ENCODE measurements around the gene VWA3B.
"Not testable (repeated sequence)": the region's sequence is repeated elsewhere in the genome, so short reads cannot be mapped to it uniquely, and the experiment has no call there.

VWA3B gene, protein sequence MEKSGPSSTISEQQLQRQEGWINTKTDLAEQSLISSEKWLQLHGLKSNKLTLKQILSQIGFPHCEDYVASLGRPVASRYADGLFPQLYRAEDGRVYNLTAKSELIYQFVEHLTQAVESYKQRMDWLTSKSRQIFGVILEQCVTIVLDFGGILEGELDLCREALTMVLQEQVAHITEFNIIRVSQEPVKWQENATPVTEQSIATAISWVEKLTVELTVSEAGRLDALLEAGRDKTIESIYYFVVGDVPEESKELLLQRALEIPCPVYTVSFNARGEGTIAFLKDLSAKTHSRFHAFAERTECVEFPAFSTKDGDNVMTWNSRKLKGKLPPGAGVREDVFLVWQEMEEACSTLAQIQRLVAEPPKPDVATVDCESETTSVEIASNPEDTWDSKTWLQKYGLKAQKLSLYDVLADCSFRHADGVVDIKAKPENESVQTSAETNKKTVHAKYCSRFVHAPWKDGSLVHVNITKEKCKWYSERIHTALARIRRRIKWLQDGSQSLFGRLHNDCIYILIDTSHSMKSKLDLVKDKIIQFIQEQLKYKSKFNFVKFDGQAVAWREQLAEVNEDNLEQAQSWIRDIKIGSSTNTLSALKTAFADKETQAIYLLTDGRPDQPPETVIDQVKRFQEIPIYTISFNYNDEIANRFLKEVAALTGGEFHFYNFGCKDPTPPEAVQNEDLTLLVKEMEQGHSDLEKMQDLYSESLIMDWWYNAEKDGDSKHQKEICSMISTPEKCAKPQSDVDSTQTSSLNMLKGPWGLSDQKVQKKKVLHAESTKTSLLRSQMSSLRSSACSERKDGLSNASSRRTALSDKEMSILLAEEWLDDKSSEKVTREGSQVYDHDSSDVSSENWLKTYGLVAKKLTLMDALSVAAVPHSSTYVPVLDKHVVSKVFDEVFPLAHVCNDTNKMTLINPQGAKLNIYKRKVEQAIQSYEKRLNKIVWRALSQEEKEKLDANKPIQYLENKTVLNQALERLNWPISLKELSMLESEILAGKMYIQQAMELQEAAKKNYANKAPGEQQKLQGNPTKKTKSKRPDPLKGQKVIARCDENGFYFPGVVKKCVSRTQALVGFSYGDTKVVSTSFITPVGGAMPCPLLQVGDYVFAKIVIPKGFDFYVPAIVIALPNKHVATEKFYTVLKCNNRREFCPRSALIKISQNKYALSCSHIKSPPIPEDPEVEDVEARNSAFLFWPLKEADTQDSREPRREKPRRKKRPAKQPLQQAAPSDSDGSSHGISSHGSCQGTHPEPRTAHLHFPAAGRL (N-terminal part only)

DNA sequence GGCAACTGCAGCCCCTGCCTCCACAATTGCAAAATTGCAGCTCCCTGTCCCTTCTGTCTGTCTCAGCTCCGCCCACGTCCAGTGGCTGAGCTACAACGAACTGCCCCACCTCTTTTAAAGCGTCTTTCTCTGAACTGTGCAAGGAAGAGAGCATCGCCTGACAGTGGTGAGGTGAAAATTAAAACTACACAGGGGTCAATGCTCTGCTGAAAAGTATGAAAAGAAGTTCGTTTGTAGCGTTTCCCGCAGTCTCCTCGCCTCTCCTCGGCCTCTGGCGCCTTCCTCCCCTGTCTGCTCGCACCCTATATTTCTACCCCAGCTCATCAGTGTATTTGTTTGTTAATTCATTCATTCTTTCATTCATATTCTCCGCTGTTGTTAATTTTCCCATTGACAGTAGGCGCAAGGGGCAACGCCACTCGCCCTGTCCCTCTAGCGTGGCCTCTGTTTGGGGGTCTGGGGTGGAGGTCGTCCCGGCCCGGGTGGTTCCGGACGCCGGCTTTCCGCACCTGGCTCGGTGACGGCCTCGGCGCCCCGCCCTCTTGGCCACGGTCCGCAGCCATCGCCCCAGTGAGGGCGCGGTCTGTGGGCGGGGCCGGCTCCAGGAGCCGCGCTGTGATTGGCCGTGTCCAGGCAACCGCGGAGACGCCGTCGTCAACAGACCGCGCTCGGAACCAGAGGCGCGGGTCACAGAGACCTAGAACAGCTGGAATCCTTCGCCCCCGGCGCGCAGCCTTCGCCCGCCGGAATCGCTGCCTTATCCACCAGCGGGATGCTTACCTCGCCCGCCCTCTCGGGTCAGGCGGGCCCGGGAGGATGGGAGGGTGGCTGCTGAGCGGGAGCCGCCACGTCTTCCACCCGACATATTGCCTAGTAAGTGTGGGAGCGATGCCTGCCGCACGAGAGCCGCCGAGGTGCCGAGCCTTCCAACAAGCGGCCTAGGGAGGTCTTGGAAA is at the start of gene VWA3B:
TSS of gene VWA3B (plus strand) at position 677 of the 956 bp plus-strand sequence. CDS start 5,926 bp downstream, outside the sequence.
- no peak for DNase-seq (ENCODE audit: low spot score)
- no peak for FAIRE-seq

DNA sequence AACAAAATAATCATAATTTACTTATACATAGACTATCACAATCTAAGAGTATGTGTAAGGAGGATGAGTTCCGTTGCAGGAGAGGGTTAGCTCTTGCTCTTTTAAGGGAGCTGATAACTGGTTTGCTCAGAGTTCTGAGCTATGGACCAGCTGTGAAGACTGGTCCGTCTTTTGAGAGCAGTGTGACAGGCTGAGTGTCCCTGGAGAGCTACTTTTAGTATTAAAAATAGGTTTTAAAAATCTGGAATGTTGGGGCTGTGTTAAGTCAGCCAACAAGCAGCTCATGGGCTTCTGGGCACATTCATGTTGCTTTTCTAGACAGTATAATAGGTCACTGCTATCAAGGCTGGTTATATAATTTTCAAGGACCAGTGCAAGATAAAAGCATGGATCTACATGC is 49.8 kb upstream of the VWA3B start:
- FAIRE-seq = no peak
- no peak for DNase-seq (ENCODE audit: low spot score)

DNA sequence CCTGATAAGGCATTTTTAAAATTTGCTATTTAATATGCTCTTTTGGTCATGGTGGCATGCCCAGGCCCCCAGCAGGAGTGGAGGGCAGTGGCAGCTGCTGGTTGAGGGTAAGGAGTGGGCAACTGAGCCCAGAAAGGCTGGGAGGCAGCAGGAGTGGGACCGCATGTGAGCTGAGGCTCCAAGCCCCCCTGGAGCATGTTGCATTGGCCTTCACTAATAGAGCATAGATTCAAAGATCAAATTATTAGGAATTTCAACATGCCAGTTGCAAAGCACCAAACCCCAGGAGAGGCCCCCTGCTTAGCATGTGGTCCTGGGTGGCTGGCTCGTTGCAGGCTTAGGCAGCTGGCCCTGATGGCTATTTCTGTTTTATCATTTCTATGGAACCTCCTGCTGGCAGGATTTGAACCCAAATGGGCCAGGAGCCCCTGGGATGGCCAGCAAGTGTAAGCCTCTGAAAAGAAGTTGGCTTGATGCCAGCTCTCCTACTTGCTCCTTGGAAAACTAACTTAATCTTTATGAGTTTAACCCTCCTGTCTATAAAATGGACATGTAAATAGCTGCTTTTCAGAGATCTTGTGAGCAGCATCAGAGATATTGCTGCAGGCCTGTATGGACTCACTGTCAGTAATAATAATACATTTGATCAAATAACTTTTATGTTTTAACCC is 49.2 kb upstream of the VWA3B start:
- FAIRE-seq (no peak), DNase-seq (ENCODE audit: low spot score) (no peak)

DNA sequence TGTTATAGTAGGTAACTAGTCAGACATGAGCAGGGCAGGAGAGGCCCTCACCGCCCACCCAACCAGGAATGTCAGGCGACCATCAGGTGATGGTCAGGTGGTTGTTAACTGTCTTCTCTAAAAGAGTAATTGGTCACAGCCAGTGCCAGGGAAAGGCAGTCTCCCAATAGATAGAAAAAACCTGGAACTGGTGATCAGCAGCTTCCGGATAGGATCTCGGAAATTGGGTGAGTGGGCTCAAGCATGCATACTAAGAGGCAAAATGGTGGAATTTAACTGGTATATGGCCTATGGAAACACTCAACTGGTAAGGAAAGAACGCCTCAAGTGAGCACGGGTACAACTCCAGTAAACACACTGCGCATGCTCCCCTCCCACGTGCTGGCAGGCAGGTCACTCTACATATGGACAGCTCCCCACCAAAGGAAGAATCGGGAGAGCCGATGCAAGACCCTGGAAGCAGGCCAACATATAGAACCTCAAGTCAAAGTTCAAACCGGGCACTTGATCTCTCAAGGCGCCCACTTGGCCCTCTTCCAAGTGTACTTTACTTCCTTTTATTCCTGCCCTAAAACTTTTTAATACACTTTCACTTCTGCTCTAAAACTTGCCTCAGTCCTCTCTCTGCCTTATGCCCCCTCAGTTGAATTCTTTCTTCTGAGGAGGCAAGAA is 47.7 kb upstream of the VWA3B start:
- FAIRE-seq (no peak), DNase-seq (ENCODE audit: low spot score) (no peak)

DNA sequence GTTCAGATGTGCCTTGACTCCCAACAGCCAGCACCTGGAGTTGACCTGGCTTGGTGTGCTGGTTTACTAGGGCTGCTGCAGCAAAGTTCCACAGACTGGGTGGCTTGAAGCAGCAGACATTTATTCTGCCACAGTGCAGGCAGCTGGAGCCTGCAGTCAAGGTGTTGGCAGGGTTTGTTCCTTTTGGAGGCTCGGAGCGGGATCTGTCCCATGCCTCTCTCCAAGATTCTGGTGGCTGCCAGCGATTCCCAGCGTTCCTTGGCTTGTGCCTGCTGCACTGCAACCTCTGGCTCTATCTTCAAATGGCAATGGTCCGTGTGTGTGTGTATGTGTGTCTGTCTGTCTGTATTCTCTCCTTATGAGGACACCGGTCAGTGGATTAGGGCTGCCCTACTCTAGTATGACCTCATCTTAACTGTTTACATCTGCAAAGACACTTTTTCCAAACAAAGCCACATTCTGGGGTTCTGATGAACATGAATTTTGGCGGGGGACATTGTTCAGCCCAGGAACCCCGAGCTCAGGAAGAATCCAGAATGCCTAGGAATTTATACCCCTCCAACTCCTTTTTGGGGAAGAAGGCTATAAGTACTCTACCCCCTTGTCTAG is 46.5 kb upstream of the VWA3B start:
- DNase-seq (ENCODE audit: low spot score) (no peak), FAIRE-seq (no peak)

DNA sequence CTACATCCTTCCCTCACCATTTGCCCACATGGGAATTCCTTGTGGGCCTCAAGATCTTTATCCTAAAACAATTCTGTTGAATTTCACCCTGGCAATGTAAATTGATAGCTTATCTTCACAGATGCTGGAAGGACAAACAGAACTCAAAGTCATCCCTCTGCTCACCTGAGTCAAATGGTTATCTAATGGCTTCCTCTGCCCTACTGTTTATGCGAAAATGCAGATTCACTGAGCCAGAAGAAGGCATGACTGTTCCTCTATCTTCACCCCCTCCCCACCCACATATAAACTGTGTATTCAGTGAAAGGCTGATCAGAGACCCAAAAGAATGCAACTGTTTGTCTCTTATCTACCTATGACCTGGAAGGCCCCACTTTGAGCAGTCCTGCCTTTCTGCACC is 43.9 kb upstream of the VWA3B start:
- DNase-seq (ENCODE audit: low spot score) (no peak), FAIRE-seq (no peak)

DNA sequence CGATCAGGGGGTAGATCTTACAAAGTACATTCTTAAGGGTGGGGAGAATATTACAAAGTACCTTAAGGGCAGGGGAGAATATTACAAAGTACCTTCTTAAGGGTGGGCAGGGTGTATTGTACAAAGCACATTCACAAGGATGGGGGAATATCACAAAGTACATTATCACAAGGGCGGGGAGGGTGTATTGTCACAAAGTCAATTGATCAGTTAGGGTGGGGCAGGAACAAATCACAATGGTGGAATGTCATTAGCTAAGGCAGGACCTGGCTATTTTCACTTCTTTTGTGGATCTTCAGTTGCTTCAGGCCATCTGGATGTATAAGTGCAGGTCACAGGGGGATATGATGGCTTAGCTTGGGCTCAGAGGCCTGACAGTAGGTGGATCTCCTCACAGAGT is 42.2 kb upstream of the VWA3B start:
- not testable (repeated sequence) for DNase-seq (ENCODE audit: low spot score); FAIRE-seq

DNA sequence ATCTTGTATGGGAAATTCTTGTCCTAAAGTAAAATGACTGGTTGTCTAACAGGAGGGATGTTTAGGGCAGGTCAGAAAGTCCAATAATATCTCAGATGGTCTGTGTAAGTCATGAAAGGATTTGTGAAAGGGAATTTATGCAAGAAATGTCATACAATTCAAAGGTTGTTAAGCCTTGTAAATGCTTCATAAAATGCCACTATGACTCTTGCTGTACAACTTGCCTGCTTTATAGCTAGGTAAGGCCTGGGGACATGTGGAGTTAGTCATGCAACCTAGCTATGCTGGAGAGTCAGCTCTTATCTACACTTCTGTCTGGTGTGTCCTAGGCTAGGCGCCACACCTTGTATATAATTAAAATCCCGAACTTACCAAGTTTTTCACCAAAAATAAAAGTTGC is 36.9 kb upstream of the VWA3B start:
- no peak for FAIRE-seq

DNA sequence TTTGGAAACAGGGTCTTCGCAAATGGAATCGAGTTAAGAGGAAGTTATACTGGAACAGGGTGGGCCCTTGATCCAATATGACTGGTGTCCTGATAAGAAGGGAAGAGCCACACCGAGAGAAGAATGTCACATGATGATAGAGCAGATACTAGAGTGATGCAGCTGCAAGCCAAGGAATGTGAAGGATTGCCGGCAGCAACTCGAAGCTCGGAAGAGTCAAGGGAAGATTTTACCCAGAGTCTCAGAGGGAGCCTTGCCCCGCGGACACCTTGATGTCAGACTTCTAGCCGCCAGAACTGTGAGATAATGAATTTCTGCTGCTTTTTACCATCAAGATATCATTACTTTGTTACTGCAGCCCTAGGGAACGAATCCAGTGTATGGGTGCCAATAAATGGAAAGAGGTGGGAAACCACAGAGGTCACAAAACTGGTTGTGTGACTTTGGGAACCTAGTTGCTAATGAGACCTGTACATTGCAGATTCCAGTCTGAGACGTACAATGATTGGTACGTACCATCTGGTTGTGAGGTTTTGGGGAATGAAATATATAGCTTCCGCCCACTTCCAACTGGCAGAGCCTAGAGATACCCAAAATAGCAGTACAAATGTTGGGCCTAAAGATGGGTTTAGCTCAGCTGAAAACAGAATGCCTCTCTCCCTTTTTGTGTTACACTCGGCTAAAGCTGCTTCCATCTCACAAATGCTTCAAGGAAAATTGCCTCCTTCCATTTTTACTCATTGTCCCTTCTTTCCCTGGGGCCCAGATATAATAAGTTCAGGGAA is 28.6 kb upstream of the VWA3B start:
- DNase-seq (ENCODE audit: low spot score) = no peak
- FAIRE-seq = no peak

More for the DNA sequence above, 36.9 kb upstream of the VWA3B start:
- DNase-seq (ENCODE audit: low spot score) = no peak

DNA sequence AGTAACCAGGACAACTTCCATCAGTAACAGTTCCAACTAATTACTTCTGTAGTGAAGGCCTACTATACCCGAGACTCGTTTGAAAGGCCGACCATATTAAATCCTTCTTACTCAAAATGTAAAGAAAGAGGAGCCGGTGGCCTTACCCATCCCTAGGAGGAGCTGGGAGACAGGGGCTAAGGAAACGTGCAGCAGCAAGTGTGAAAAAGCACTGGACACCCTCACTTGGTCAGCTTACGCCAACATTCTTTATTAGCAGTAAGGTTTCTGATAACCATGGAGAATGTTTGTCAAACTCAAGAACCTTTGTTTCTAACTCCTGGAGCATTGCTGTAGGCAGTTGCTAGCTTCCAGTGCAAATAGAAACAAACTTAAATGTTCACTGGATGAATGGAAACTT is 26.7 kb upstream of the VWA3B start:
- FAIRE-seq = no peak

DNA sequence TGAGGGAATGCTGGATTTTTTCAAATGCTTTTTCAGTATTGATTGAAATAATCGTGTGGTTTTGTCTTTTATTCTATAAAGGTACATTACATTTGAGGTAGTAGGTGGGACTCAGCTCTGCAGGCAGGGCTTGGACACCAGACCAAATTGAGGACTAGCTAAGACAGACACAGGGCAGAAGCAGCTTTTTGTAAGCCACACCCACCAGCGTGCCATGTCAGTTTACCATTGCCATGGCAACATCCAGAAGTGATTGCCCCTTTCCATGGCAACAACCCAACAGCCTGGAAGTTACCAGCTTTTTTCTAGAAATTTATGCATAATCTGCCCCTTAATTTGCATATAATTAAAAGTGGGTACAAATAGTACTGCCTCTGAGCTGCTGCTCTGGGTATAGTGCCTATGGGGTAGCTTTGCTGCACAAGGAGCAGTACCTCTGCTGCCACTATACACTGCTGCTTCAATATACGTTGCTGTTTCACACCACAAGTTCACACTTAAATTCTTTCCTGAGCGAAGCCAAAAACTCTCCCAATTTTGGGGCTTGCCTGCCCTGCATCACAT is 23.6 kb upstream of the VWA3B start:
- FAIRE-seq = no peak

More for the DNA sequence above, 26.7 kb upstream of the VWA3B start:
- DNase-seq (ENCODE audit: low spot score) = no peak

DNA sequence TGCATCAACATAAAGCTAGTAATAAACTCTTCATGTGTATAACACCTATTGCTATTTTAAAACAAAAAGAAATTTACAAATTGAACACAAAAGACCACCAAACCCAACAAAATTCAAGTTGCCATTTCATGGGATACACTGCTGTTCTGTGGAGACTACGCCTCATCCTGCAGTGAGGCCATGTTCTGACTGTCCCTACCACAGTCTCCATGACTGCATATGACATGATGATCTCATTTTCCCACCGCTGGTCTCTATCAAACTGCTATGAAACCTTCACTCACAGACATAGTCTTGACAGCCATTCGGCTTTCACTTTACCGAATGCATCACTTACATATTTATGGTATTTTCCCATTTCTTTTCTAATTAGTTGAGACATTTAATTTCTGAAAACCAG is 21.2 kb upstream of the VWA3B start:
- FAIRE-seq (no peak), DNase-seq (ENCODE audit: low spot score) (no peak)

More for the DNA sequence above, 23.6 kb upstream of the VWA3B start:
- DNase-seq (ENCODE audit: low spot score) = no peak

DNA sequence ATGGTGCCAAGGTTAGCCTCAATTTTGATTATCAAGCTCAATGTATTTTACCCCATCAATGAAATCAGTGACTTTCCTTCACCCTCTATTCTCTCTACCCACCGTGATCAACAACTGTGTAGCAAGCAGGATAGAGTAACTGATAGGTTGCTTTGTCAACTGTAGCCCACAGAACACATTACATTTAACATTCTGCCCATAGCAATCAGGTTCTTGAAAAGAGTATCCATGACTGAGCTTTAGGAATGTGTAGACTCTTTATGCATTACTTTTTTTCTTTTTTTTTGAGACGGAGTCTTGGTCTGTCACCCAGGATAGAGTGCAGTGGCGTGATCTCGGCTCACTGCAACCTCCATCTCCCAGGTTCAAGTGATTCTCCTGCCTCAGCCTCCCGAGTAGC is 19.8 kb upstream of the VWA3B start:
- FAIRE-seq (peak; percentile 79), DNase-seq (ENCODE audit: low spot score) (no peak)

DNA sequence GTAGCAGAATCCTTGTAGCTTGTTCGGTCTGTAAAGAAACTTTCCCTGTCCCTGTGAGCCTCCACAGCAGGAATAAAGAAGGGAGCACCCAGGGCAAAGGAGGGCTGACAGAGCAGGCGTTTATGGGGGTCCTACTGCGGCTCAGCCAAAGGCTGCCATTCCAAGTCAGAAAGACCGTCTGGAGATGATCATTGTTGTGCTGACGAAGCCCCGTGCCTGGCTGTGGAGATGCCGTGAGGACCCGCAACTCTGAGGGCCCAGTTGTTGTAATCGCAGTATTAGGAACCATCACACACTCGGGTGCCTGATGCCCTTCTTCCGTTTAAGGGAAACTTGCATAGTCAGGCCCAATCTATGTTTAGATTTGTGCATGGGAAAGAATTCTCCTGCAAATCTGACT is 16.9 kb upstream of the VWA3B start:
- peak; percentile 52 for FAIRE-seq
- DNase-seq (ENCODE audit: low spot score) = no peak

DNA sequence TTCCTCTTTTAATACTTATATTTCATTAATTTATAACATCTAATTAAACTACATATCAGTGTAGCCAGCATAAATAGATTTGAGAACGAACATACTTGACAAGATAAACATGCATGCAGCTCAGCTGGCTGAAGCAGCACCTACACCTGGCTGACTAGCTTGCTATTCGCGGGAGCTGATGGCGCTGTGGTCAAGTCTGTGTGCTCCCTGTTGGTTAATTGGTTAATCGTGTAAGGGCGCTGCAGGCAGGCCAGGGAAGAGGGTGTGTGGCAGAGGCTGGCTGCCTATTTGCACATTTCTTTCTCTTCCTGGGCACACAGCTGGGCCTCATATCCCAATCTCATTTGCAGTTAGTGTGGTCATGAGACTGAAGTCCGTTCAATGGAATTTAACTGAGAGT is 14.5 kb upstream of the VWA3B start:
- no peak for DNase-seq (ENCODE audit: low spot score)
- FAIRE-seq = no peak

DNA sequence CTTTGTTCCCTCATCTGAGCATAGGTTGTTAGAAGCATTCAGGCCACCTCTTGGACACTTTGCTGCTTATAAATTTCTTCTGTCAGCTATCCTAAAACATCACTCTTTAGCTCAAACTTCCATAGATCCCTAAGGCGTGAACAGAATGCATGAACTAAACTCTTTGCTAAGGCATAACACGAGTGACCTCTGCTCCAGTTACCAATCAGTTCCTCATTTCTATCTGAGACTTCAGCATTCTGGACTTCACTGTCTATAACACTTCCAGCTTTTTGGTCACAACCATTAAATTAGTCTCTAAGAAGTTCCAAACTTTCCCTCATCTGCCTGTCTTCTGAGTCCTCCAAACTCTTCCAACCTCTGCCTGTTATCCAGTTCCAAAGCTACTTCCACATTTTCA is 8.3 kb upstream of the VWA3B start:
- DNase-seq (ENCODE audit: low spot score) (no peak), FAIRE-seq (no peak)

DNA sequence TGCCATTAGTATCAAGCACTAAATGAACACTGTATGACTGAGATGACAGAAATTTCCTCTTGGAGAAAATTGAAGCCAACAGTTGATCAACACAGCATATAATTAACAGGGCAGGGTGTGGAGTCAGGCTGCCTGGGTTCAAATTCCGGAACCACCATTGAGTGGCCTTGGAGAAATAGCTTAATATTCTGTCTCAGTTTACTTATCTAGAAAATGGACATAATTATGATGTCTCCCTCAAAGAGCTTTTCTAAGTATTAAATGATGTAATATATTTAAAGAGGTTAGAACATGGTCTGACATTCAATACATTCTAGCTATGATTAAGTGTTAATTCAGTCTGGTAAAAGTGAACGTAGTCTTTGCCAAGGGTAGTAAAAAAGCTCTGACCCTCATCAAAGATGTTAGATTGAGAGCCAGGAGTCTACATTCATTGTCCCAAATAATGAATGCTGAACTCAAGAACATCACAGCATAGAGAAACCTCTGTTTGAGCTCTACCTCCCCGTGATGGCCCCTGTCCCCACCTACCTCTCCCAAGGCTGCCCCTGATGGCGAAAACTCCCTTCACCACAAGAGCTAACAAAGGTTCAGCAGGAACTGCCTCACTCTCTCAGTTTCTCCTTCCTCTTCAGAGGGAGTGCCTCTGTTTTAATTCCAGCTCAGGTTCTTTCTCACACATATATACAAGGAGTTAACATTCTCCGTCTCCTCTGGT is 2.7 kb upstream of the VWA3B start:
- FAIRE-seq (no peak), DNase-seq (ENCODE audit: low spot score) (no peak)

Measured in urothelium cell line (cell line).